H9 (cell line): ENCODE data around the gene ZNF433. TPM values are rescaled to one million over a fixed set of nuclear protein-coding genes. Genes with fewer than 3 reads are reported as not detected.

ENCODE experiments used
- DNase-seq: peaks from one replicate; pipeline ENCODE4 v3.0.0-alpha.2; 2017
- H2AFZ ChIP-seq: one replicate; pipeline ENCODE4 v1.6.1; 2013; ENCODE audit warnings: mild to moderate bottlenecking, low read length, control low read depth, moderate library complexity
- H2AK5ac ChIP-seq: 2 replicates; pipeline ENCODE4 v1.6.1; 2013; ENCODE audit warnings: low read length, control low read depth, mixed read lengths; ENCODE audit not compliant: insufficient read length
- H2BK120ac ChIP-seq: one replicate; pipeline ENCODE4 v1.6.1; 2013; ENCODE audit warnings: low read depth, mild to moderate bottlenecking, low read length, control low read depth, inconsistent platforms; ENCODE audit not compliant: poor library complexity, severe bottlenecking
- H2BK12ac ChIP-seq: 2 replicates; pipeline ENCODE4 v1.6.1; 2013; ENCODE audit warnings: low read length, control low read depth, mixed read lengths, low read depth; ENCODE audit not compliant: insufficient read length
- H2BK15ac ChIP-seq: 2 replicates; pipeline ENCODE4 v1.6.1; 2013; ENCODE audit warnings: low read depth, low read length, control low read depth
- H2BK20ac ChIP-seq: one replicate; pipeline ENCODE4 v1.6.1; 2013; ENCODE audit warnings: low read depth, mild to moderate bottlenecking, low read length, control low read depth, inconsistent platforms; ENCODE audit not compliant: poor library complexity, severe bottlenecking
- H2BK5ac ChIP-seq: 2 replicates; pipeline ENCODE4 v1.6.1; 2013; ENCODE audit warnings: low read length, control low read depth, mixed read lengths; ENCODE audit not compliant: insufficient read length
- H3K14ac ChIP-seq: 2 replicates; pipeline ENCODE4 v1.6.1; 2013; ENCODE audit warnings: low read length, control low read depth; ENCODE audit not compliant: insufficient read depth
- H3K18ac ChIP-seq: 2 replicates; pipeline ENCODE4 v1.6.1; 2013; ENCODE audit warnings: low read depth, mild to moderate bottlenecking, mixed read lengths, low read length, control low read depth; ENCODE audit not compliant: insufficient read length
- H3K23ac ChIP-seq: 2 replicates; pipeline ENCODE4 v1.6.1; 2013; ENCODE audit warnings: low read length, control low read depth, mixed read lengths, low read depth; ENCODE audit not compliant: insufficient read length
- H3K23me2 ChIP-seq: 2 replicates; pipeline ENCODE4 v1.6.1; 2013; ENCODE audit warnings: low read depth, mild to moderate bottlenecking, mixed read lengths, low read length, control low read depth; ENCODE audit not compliant: insufficient read length, poor library complexity, severe bottlenecking
- H3K27ac ChIP-seq: 2 replicates; pipeline ENCODE4 v1.5.1; 2013; ENCODE audit warnings: low read length, control low read depth, mixed read lengths, low read depth; ENCODE audit not compliant: insufficient read length
- H3K27me3 ChIP-seq: 2 replicates; pipeline ENCODE4 v1.6.1; 2013; ENCODE audit warnings: low read length, control low read depth, inconsistent platforms; ENCODE audit not compliant: insufficient read depth
- H3K4ac ChIP-seq: 2 replicates; pipeline ENCODE4 v1.6.1; 2013; ENCODE audit warnings: low read depth, mild to moderate bottlenecking, control low read depth, inconsistent platforms, low read length, moderate library complexity
- H3K4me1 ChIP-seq: 2 replicates; pipeline ENCODE4 v1.6.1; 2013; ENCODE audit warnings: low read length, control low read depth, inconsistent platforms; ENCODE audit not compliant: insufficient read depth
- H3K4me2 ChIP-seq: 2 replicates; pipeline ENCODE4 v1.6.1; 2013; ENCODE audit warnings: low read length, control low read depth, mixed read lengths; ENCODE audit not compliant: insufficient read length, insufficient read depth
- H3K56ac ChIP-seq: 2 replicates; pipeline ENCODE4 v1.6.1; 2013; ENCODE audit warnings: low read depth, mild to moderate bottlenecking, mixed read lengths, low read length, control low read depth; ENCODE audit not compliant: insufficient read length
- H3K79me1 ChIP-seq: 2 replicates; pipeline ENCODE4 v1.6.1; 2013; ENCODE audit warnings: low read depth, mild to moderate bottlenecking, moderate library complexity, low read length, control low read depth, inconsistent platforms; ENCODE audit not compliant: insufficient read depth, poor library complexity, severe bottlenecking
- H3K79me2 ChIP-seq: 2 replicates; pipeline ENCODE4 v1.6.1; 2013; ENCODE audit warnings: low read length, control low read depth, inconsistent platforms; ENCODE audit not compliant: insufficient read depth
- H3K9ac ChIP-seq: 2 replicates; pipeline ENCODE4 v1.6.1; 2013; ENCODE audit warnings: low read length, control low read depth, mixed read lengths; ENCODE audit not compliant: insufficient read length; ENCODE audit errors: extremely low read depth
- H3K9me3 ChIP-seq: one replicate; pipeline ENCODE4 v1.6.1; 2013; ENCODE audit warnings: low read depth, low read length, inconsistent platforms; ENCODE audit not compliant: control insufficient read depth
- H3T11ph ChIP-seq: one replicate; pipeline ENCODE4 v1.6.1; 2013; ENCODE audit warnings: mild to moderate bottlenecking, low read length, control low read depth, inconsistent platforms
- H4K20me1 ChIP-seq: one replicate; pipeline ENCODE4 v1.6.1; 2013; ENCODE audit not compliant: control insufficient read depth, insufficient read length, insufficient read depth
- H4K5ac ChIP-seq: 2 replicates; pipeline ENCODE4 v1.6.1; 2013; ENCODE audit warnings: low read depth, mild to moderate bottlenecking, mixed read lengths, low read length, control low read depth; ENCODE audit not compliant: insufficient read length
- H4K8ac ChIP-seq: replicated peaks from 2 replicates; pipeline ENCODE4 v1.6.1; 2013; ENCODE audit warnings: low read length, control low read depth, mixed read lengths, low read depth; ENCODE audit not compliant: insufficient read length
- H4K91ac ChIP-seq: 2 replicates; pipeline ENCODE4 v1.6.1; 2013; ENCODE audit warnings: low read depth, mild to moderate bottlenecking, moderate library complexity, mixed read lengths, low read length, control low read depth; ENCODE audit not compliant: insufficient read length
- H3K27ac Mint-ChIP-seq, 3 experiments: 2 replicates in 2 of 3; 3 replicates in 1 of 3; pipeline ENCODE4 v1.8.0; 2020 to 2021; ENCODE audit warnings: mixed read lengths in 3 of 3, mild to moderate bottlenecking in 1 of 3, moderate library complexity in 1 of 3
- H3K27me3 Mint-ChIP-seq: 2 replicates; pipeline ENCODE4 v1.8.0; 2021; ENCODE audit warnings: low read depth, mild to moderate bottlenecking, moderate library complexity, mixed read lengths
- H3K36me3 Mint-ChIP-seq, 3 experiments: 2 replicates in 2 of 3; 3 replicates in 1 of 3; pipeline ENCODE4 v1.8.0; 2020 to 2021; ENCODE audit warnings: low read depth in 3 of 3, mixed read lengths in 3 of 3; ENCODE audit not compliant: insufficient read depth in 1 of 3
- H3K4me1 Mint-ChIP-seq, 2 experiments: 2 replicates each; pipeline ENCODE4 v1.8.0; 2020; ENCODE audit warnings: mixed read lengths in 2 of 2
- H3K4me3 Mint-ChIP-seq, 2 experiments: 2 replicates in 1 of 2; 3 replicates in 1 of 2; pipeline ENCODE4 v1.8.0; 2020 to 2021; ENCODE audit warnings: mild to moderate bottlenecking in 2 of 2, mixed read lengths in 2 of 2, moderate library complexity in 1 of 2
- H3K9me3 Mint-ChIP-seq, 2 experiments: 2 replicates in 1 of 2; 3 replicates in 1 of 2; pipeline ENCODE4 v1.8.0; 2020; ENCODE audit warnings: mild to moderate bottlenecking in 2 of 2, mixed read lengths in 2 of 2, moderate library complexity in 1 of 2
- CTCF ChIP-seq: fragments of 200-600 bp; sonication (generic); conservative IDR thresholded peaks from 3 replicates; pipeline ENCODE4 v1.8.0; 2021; ENCODE audit warnings: antibody characterized with exemption, mild to moderate bottlenecking
- whole genome bisulfite sequencing: extraction: QIAGEN DNeasy Blood & Tissue Kit; methylation state at CpG from one replicate; pipeline ENCODE4 v1.1.7; 2013; ENCODE audit warnings: missing lambda C conversion rate, low lambda C conversion rate, mixed read lengths; ENCODE audit not compliant: insufficient read length; ENCODE audit errors: extremely low coverage; 5-methylcytosine and 5-hydroxymethylcytosine counted together
- total RNA-seq: library from RNA; stranded (reverse); gene quantifications from 2 replicates; pipeline ENCODE4 v1.2.1, GENCODE V29; 2021

The ZNF433 gene
- total RNA-seq, 1 experiment from 2014 or later = 1.9 TPM

GRCh38 chr19:11979527-11979926, 56.0 kb downstream of the ZNF433 start:
- no peaks in the 10 kb centered on the region for H3K23me2 ChIP-seq

More at GRCh38 chr19:11979527-11979926, 56.0 kb downstream of the ZNF433 start:
- Mint-ChIP-seq H3K36me3 (peaks cover 58 to 80% (median 73%) of the 10 kb centered on the region in 3 experiments), H3K9me3 (peaks cover 81 to 84% of the 10 kb centered on the region in 2 experiments), H3K4me1 (no peaks in the 10 kb centered on the region), H3K27ac (no peak overlapping the region), H3K4me3 (no peak overlapping the region), H3K27me3 (peaks cover 8% of the 10 kb centered on the region)
- Histone ChIP-seq H2BK12ac (no peak overlapping the region), H3K9me3 (peaks cover 56% of the 10 kb centered on the region), H4K5ac (no peak overlapping the region), H3K79me2 (no peaks in the 10 kb centered on the region), H2BK15ac (no peak overlapping the region), H3K79me1 (no peaks in the 10 kb centered on the region), H2BK20ac (no peak overlapping the region), H3K9ac (no peak overlapping the region), H3K14ac (no peak overlapping the region), H3K4me1 (no peaks in the 10 kb centered on the region), H2BK120ac (no peak overlapping the region), H4K91ac (no peak overlapping the region), H2BK5ac (no peak overlapping the region), H3K4ac (no peak overlapping the region), H2AFZ (no peak overlapping the region), H3K23ac (no peak overlapping the region), H3K4me2 (no peak overlapping the region), H4K8ac (no peak overlapping the region), H4K20me1 (no peaks in the 10 kb centered on the region), H3K56ac (no peak overlapping the region), H3K18ac (no peak overlapping the region), H3K27me3 (no peaks in the 10 kb centered on the region), H2AK5ac (no peak overlapping the region), H3T11ph (no peak overlapping the region), H3K27ac (no peak overlapping the region)
- WGBS = no CpG with 5 or more reads among the region's 4 CpGs
- no peak for DNase-seq
- no peak for TF ChIP-seq CTCF
